Omental fat pad (tissue), 4 donors: ENCODE results near the gene DSP. TPM values are rescaled to one million over a fixed set of nuclear protein-coding genes. Genes with fewer than 3 reads are reported as not detected.

Experiments used
- total RNA-seq, 4 donors: library from RNA; depleted of rRNA; stranded (reverse); fragments of >200 nt; gene quantifications; one replicate each; pipeline ENCODE4 v1.1.0, GENCODE V29; 2016

The DSP gene
- total RNA-seq, 4 donors from 2014 or later = 6.6 to 47.9 (median 25.5) TPM

Other genes with a start within 250 kb of the DSP start
- 10 to 100 TPM; 56.0 to 79.0 (median 63.0) TPM for gene SSR1, start 228.5 kb upstream of the DSP start, total RNA-seq
- gene CAGE1, start 151.9 kb upstream of the DSP start, total RNA-seq = not detected
- gene RIOK1, start 151.9 kb upstream of the DSP start, total RNA-seq = 10 to 100 TPM; 18.1 to 44.8 (median 23.7) TPM
- gene SNRNP48, start 48.5 kb downstream of the DSP start, total RNA-seq = 10 to 100 TPM in 3 of 4 donors, 1 to 10 TPM in 1; 8.4 to 14.2 (median 11.5) TPM
- gene BMP6, start 184.4 kb downstream of the DSP start, total RNA-seq = 10 to 100 TPM in 3 of 4 donors, 1 to 10 TPM in 1; 4.6 to 72.2 (median 20.7) TPM